Umbilical cord (tissue), 1 donor: ENCODE results near the gene COL4A6. TPM values are rescaled to one million over a fixed set of nuclear protein-coding genes. Genes with fewer than 3 reads are reported as not detected.

Experiments
- total RNA-seq: library from RNA; depleted of rRNA; stranded (reverse); fragments of >200 nt; gene quantifications from one replicate; pipeline ENCODE4 v1.2.3, GENCODE V29; 2014; ENCODE audit warnings: low replicate concordance; ENCODE audit not compliant: insufficient read depth

The COL4A6 gene
- total RNA-seq, 1 donor from 2014 or later, result 29.1 TPM

Other genes with a start within 250 kb of the COL4A6 start
- 144 TPM for gene COL4A5, start 1.4 kb upstream of the COL4A6 start, total RNA-seq